Peyer's patch (tissue), 4 donors: ENCODE data around the gene SOX30. TPM values are rescaled to one million over a fixed set of nuclear protein-coding genes. Genes with fewer than 3 reads are reported as not detected.
"Not testable (repeated sequence)": the region's sequence is repeated elsewhere in the genome, so short reads cannot be mapped to it uniquely, and the experiment has no call there.

Source experiments
- DNase-seq, 3 donors: peaks; one replicate each; pipeline ENCODE4 v3.0.0-alpha.2; 2017 to 2019
- H3K27ac ChIP-seq, 4 donors: fragments of 200-600 bp; sonication (generic); one replicate each; pipeline ENCODE4 v1.5.1; 2016 to 2019
- H3K27me3 ChIP-seq, 2 donors: fragments of 200-600 bp; sonication (generic); one replicate each; pipeline ENCODE4 v1.5.1; 2019
- H3K36me3 ChIP-seq, 3 donors: fragments of 200-600 bp; sonication (generic); one replicate each; pipeline ENCODE4 v1.5.1; 2016 to 2019
- H3K4me1 ChIP-seq, 4 donors: fragments of 200-600 bp; sonication (generic); one replicate each; pipeline ENCODE4 v1.5.1; 2016 to 2019
- H3K4me3 ChIP-seq, 4 donors: fragments of 200-600 bp; sonication (generic); 1 replicate in 3 of 4; 2 replicates in 1 of 4; pipeline ENCODE4 v1.5.1; 2016 to 2019; ENCODE audit warnings: mild to moderate bottlenecking in 1 of 4
- H3K9me3 ChIP-seq, 4 donors: fragments of 200-600 bp; sonication (generic); one replicate each; pipeline ENCODE4 v1.5.1; 2016 to 2019; ENCODE audit warnings: mild to moderate bottlenecking in 1 of 4
- POLR2A ChIP-seq, 2 donors: fragments of 450-650 bp; IDR thresholded peaks; one replicate each; pipeline ENCODE4 v1.5.1; 2017; ENCODE audit warnings: antibody characterized with exemption in 2 of 2, mild to moderate bottlenecking in 2 of 2, moderate library complexity in 2 of 2
- total RNA-seq, 4 donors: library from RNA; depleted of rRNA; stranded (reverse); fragments of >200 nt; gene quantifications; one replicate each; pipeline ENCODE4 v1.1.0, GENCODE V29; 2016
- TF ChIP-seq, protein P1 (sequence below), 6 experiments: fragments of 450-650 bp in 4 of 6; fragments of 200-600 bp in 2 of 6; sonication (generic) in 1 of 6; IDR thresholded peaks; one replicate each; pipeline ENCODE4 v1.5.1; 2017 to 2019; ENCODE audit warnings: antibody characterized with exemption in 6 of 6, mild to moderate bottlenecking in 3 of 6, moderate library complexity in 1 of 6

SOX30 gene
- total RNA-seq, 4 donors from 2014 or later = 0.66 to 1.8 TPM; not detected in 2

DNA sequence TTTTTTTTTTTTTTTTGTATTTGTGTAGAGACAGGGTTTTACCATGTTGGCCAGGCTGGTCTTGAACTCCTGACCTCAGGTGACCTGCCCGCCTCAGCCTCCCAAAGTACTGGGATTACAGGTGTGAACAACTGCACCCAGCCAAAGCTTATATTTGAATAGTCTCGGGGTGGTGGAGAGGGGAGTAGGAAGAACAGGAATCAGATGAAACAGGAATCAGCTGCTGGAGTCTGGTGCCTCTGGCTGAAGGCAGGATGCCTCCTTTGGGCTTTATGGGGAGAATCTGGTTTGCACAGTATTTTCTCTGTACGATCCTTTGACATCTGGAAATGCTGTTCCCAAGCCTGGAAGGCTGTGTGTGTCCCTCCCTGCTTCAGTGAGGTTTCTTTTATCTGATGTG is 30.0 kb upstream of the SOX30 start:
- no peaks in the 10 kb centered on the region for H3K27me3 ChIP-seq
- no peaks in the 10 kb centered on the region for H3K9me3 ChIP-seq
- DNase-seq = no peak
- TF ChIP-seq, protein P1, sequence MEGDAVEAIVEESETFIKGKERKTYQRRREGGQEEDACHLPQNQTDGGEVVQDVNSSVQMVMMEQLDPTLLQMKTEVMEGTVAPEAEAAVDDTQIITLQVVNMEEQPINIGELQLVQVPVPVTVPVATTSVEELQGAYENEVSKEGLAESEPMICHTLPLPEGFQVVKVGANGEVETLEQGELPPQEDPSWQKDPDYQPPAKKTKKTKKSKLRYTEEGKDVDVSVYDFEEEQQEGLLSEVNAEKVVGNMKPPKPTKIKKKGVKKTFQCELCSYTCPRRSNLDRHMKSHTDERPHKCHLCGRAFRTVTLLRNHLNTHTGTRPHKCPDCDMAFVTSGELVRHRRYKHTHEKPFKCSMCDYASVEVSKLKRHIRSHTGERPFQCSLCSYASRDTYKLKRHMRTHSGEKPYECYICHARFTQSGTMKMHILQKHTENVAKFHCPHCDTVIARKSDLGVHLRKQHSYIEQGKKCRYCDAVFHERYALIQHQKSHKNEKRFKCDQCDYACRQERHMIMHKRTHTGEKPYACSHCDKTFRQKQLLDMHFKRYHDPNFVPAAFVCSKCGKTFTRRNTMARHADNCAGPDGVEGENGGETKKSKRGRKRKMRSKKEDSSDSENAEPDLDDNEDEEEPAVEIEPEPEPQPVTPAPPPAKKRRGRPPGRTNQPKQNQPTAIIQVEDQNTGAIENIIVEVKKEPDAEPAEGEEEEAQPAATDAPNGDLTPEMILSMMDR (IDR thresholded peaks at IDR 0.05) = no peak
- TF ChIP-seq POLR2A (IDR thresholded peaks at IDR 0.05) = no peak
- H3K27ac ChIP-seq = no peak overlapping the region
- H3K36me3 ChIP-seq = no peaks in the 10 kb centered on the region
- H3K4me3 ChIP-seq = no peak overlapping the region
- no peaks in the 10 kb centered on the region for H3K4me1 ChIP-seq

DNA sequence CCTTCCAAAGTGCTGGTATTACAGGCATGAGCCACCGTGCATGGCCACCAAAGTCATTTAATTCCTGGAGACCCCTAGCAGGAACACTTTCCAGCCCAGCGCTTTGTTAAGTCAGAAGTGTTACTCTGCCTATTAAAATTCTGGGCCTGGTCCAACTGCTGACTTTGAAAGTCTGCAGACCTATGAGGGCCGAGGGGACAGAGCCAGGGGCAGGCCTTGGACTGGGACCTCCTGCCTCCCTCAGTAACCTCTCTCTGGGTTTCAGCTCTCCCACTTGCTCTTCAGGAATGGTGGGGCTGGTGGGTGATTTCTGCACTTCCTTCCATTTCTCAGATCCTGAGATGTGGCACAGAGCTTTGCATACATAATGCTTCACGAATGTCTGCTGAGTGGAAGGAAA is 28.8 kb upstream of the SOX30 start:
- no peak overlapping the region for H3K27ac ChIP-seq
- DNase-seq = no peak
- no peaks in the 10 kb centered on the region for H3K36me3 ChIP-seq
- H3K4me3 ChIP-seq = no peak overlapping the region
- H3K9me3 ChIP-seq = no peaks in the 10 kb centered on the region
- H3K27me3 ChIP-seq = no peaks in the 10 kb centered on the region
- no peaks in the 10 kb centered on the region for H3K4me1 ChIP-seq
- TF ChIP-seq POLR2A (IDR thresholded peaks at IDR 0.05) = no peak
- TF ChIP-seq, protein P1 (IDR thresholded peaks at IDR 0.05) = no peak

DNA sequence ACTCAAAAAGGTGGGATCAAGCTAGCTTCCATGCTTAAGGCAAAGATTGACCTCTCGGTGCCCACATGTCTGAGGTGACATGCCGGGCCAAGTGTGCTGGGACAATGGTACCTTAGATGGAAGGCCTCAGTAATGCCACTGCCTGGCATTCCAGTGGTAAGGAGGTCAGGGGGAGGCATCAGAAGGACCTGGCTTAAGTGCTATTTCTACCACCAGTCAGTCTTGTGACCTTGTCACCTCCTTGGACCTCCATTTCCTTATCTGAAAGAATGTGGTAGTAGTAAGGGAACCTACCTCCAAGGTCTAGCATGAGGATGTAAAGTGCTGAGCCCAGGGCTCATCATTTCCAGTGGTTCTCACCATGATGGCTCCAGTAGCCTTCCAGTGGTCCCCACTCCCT is 28.0 kb upstream of the SOX30 start:
- DNase-seq = no peak
- Histone ChIP-seq H3K36me3 (no peaks in the 10 kb centered on the region), H3K4me1 (no peaks in the 10 kb centered on the region), H3K9me3 (no peaks in the 10 kb centered on the region), H3K27me3 (no peaks in the 10 kb centered on the region), H3K4me3 (no peak overlapping the region), H3K27ac (no peak overlapping the region)
- no peak for TF ChIP-seq POLR2A (IDR thresholded peaks at IDR 0.05)
- TF ChIP-seq, protein P1 (IDR thresholded peaks at IDR 0.05) = no peak

GRCh38 chr5:157679801-157680200 is 27.6 kb upstream of the SOX30 start:
- DNase-seq = no peak
- Histone ChIP-seq H3K27ac (no peak overlapping the region), H3K9me3 (no peaks in the 10 kb centered on the region), H3K27me3 (no peaks in the 10 kb centered on the region), H3K4me1 (no peaks in the 10 kb centered on the region), H3K4me3 (no peak overlapping the region), H3K36me3 (no peaks in the 10 kb centered on the region)
- TF ChIP-seq, protein P1 (IDR thresholded peaks at IDR 0.05) = no peak
- TF ChIP-seq POLR2A (IDR thresholded peaks at IDR 0.05) = no peak

DNA sequence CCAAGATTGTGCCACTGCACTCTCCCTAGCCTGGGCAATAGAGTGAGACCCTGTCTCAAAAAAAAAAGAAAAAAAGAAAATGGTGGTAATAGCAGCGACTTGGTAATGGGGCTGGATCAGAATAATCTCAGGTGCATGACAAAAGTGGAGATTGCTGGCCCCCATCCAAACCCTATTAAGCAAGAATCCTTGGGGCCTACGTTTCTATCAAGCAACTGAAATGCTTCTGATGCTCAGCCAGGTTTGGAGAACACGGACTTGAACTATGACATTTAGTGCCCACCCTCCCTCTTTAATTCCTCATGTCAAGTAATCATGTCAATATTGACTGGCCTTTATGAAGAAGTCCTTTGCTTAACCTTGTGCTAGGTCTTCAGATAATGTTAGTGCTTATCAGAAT is 25.7 kb upstream of the SOX30 start:
- no peak overlapping the region for H3K4me3 ChIP-seq
- H3K27ac ChIP-seq = no peak overlapping the region
- DNase-seq = no peak
- no peaks in the 10 kb centered on the region for H3K27me3 ChIP-seq
- H3K9me3 ChIP-seq = no peaks in the 10 kb centered on the region
- no peaks in the 10 kb centered on the region for H3K4me1 ChIP-seq
- no peaks in the 10 kb centered on the region for H3K36me3 ChIP-seq
- TF ChIP-seq, protein P1 (IDR thresholded peaks at IDR 0.05) = no peak
- no peak for TF ChIP-seq POLR2A (IDR thresholded peaks at IDR 0.05)

DNA sequence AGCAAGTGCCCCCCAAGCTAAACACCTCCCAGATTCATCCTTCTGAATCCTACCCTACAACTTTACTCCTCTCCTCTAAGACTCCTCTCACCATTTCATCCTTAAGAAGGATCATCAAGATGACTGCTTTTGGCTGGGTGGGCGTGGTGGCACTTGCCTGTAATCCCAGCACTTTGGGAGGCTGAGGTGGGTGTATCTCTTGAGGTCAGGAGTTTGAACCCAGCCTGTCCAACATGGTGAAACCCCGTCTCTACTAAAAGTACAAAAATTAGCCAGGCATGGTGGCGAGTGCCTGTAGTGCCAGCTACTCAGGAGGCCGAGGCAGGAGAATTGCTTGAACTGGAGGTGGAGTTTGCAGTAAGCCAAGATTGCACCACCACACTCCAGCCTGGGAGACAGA is 22.1 kb upstream of the SOX30 start:
- H3K4me3 ChIP-seq, H3K4me1 ChIP-seq, H3K27ac ChIP-seq, H3K27me3 ChIP-seq, H3K9me3 ChIP-seq, H3K36me3 ChIP-seq, DNase-seq: not testable (repeated sequence)
